Measurements from ENCODE around the gene MCCC1.
A peak's percentile ranks its signal among the peaks of the same experiment; 100 is the strongest.
"Not testable (repeated sequence)": the region's sequence is repeated elsewhere in the genome, so short reads cannot be mapped to it uniquely, and the experiment has no call there.

MCCC1 gene

GRCh38 chr3:183082355-183082915 is 16.9 kb downstream of the MCCC1 start:
- Mint-ChIP-seq H3K36me3 (peaks cover 72% of the 10 kb centered on the region), H3K4me1 (no peaks in the 10 kb centered on the region)

GRCh38 chr3:183081459-183082183 is 17.7 kb downstream of the MCCC1 start:
- H3K36me3 Mint-ChIP-seq, result peaks cover 67% of the 10 kb centered on the region
- ATAC-seq, result no peak

More at GRCh38 chr3:183082355-183082915, 16.9 kb downstream of the MCCC1 start:
- DNase-seq (ENCODE audit: low spot score in 2 of 2) (no peak), ATAC-seq (no peak)
- H3K9me3 Mint-ChIP-seq, result no peaks in the 10 kb centered on the region
- H3K4me3 Mint-ChIP-seq, result no peak overlapping the region
- no peak overlapping the region for H3K27ac Mint-ChIP-seq

GRCh38 chr3:183080628-183081027 is 18.7 kb downstream of the MCCC1 start:
- H3K9me3 Mint-ChIP-seq, result no peaks in the 10 kb centered on the region
- no peak overlapping the region for H3K27ac Mint-ChIP-seq
- H3K36me3 Mint-ChIP-seq, result peaks cover 60% of the 10 kb centered on the region
- ATAC-seq (no peak), DNase-seq (ENCODE audit: low spot score in 2 of 2) (no peak)
- no peaks in the 10 kb centered on the region for H3K4me1 Mint-ChIP-seq
- no peak overlapping the region for H3K4me3 Mint-ChIP-seq

More at GRCh38 chr3:183081459-183082183, 17.7 kb downstream of the MCCC1 start:
- no peak for DNase-seq (ENCODE audit: low spot score in 2 of 2)
- Mint-ChIP-seq H3K9me3 (no peaks in the 10 kb centered on the region), H3K4me3 (no peak overlapping the region), H3K4me1 (no peaks in the 10 kb centered on the region), H3K27ac (no peak overlapping the region)

GRCh38 chr3:183074881-183075280 is 24.4 kb downstream of the MCCC1 start:
- H3K36me3 Mint-ChIP-seq, result peaks cover 55% of the 10 kb centered on the region
- ATAC-seq (no peak), DNase-seq (ENCODE audit: low spot score in 2 of 2) (no peak)
- no peak overlapping the region for H3K27ac Mint-ChIP-seq
- H3K4me1 Mint-ChIP-seq, result peaks cover 10% of the 10 kb centered on the region
- H3K9me3 Mint-ChIP-seq, result no peaks in the 10 kb centered on the region
- no peak overlapping the region for H3K4me3 Mint-ChIP-seq

GRCh38 chr3:183074261-183074660 is 25.0 kb downstream of the MCCC1 start:
- no peak for DNase-seq (ENCODE audit: low spot score in 2 of 2)
- Mint-ChIP-seq H3K4me3 (no peak overlapping the region), H3K27ac (peak overlapping the region; percentile 21), H3K4me1 (peaks cover 10% of the 10 kb centered on the region), H3K9me3 (no peaks in the 10 kb centered on the region), H3K36me3 (peaks cover 56% of the 10 kb centered on the region)
- no peak for ATAC-seq

- H3K27ac Mint-ChIP-seq, result peak overlapping the region; percentile 21
- peaks cover 56% of the 10 kb centered on the region for H3K36me3 Mint-ChIP-seq
- ATAC-seq, result peak; percentile 62
- H3K4me3 Mint-ChIP-seq, result no peak overlapping the region
- DNase-seq (ENCODE audit: low spot score in 2 of 2), result no peak
- peaks cover 10% of the 10 kb centered on the region for H3K4me1 Mint-ChIP-seq
- no peaks in the 10 kb centered on the region for H3K9me3 Mint-ChIP-seq
These were observed 25.5 kb downstream of the MCCC1 start for GRCh38 chr3:183073839-183074238.

- no peak for DNase-seq (ENCODE audit: low spot score in 2 of 2)
- Mint-ChIP-seq H3K4me1 (peaks cover 10% of the 10 kb centered on the region), H3K9me3 (no peaks in the 10 kb centered on the region), H3K36me3 (peaks cover 40% of the 10 kb centered on the region), H3K27ac (no peak overlapping the region), H3K4me3 (no peak overlapping the region)
- no peak for ATAC-seq
These were observed 28.4 kb downstream of the MCCC1 start for GRCh38 chr3:183070892-183071291.

GRCh38 chr3:183069086-183069485 is 30.2 kb downstream of the MCCC1 start:
- ATAC-seq (no peak), DNase-seq (ENCODE audit: low spot score in 2 of 2) (no peak)
- Mint-ChIP-seq H3K9me3 (no peaks in the 10 kb centered on the region), H3K27ac (no peak overlapping the region), H3K4me3 (no peak overlapping the region), H3K4me1 (peaks cover 7% of the 10 kb centered on the region), H3K36me3 (peaks cover 46% of the 10 kb centered on the region)

GRCh38 chr3:183066891-183067290 is 32.4 kb downstream of the MCCC1 start:
- not testable (repeated sequence) for H3K27ac Mint-ChIP-seq; H3K4me1 Mint-ChIP-seq; H3K9me3 Mint-ChIP-seq; DNase-seq (ENCODE audit: low spot score in 2 of 2); ATAC-seq; H3K4me3 Mint-ChIP-seq
- peaks cover 39% of the 10 kb centered on the region for H3K36me3 Mint-ChIP-seq

- H3K27ac Mint-ChIP-seq, result no peak overlapping the region
- no peaks in the 10 kb centered on the region for H3K9me3 Mint-ChIP-seq
- H3K4me3 Mint-ChIP-seq, result no peak overlapping the region
- ATAC-seq (no peak), DNase-seq (ENCODE audit: low spot score in 2 of 2) (no peak)
- no peaks in the 10 kb centered on the region for H3K4me1 Mint-ChIP-seq
- peaks cover 14% of the 10 kb centered on the region for H3K36me3 Mint-ChIP-seq
These were observed 34.8 kb downstream of the MCCC1 start for GRCh38 chr3:183064475-183064874.

GRCh38 chr3:183061391-183062172 is 37.7 kb downstream of the MCCC1 start:
- Mint-ChIP-seq H3K27ac (peak overlapping the region; percentile 6), H3K4me3 (no peak overlapping the region), H3K4me1 (no peaks in the 10 kb centered on the region), H3K9me3 (no peaks in the 10 kb centered on the region), H3K36me3 (peaks cover 16% of the 10 kb centered on the region)
- DNase-seq (ENCODE audit: low spot score in 2 of 2) (no peak), ATAC-seq (no peak)

GRCh38 chr3:183058351-183058750 is 40.9 kb downstream of the MCCC1 start:
- Mint-ChIP-seq H3K36me3 (peaks cover 27% of the 10 kb centered on the region), H3K4me1 (no peaks in the 10 kb centered on the region), H3K27ac (no peak overlapping the region), H3K4me3 (no peak overlapping the region), H3K9me3 (no peaks in the 10 kb centered on the region)
- ATAC-seq (no peak), DNase-seq (ENCODE audit: low spot score in 2 of 2) (no peak)

GRCh38 chr3:183050706-183051105 is 48.6 kb downstream of the MCCC1 start:
- Mint-ChIP-seq H3K4me3 (no peak overlapping the region), H3K9me3 (no peaks in the 10 kb centered on the region), H3K27ac (no peak overlapping the region), H3K36me3 (peaks cover 91% of the 10 kb centered on the region), H3K4me1 (no peaks in the 10 kb centered on the region)
- no peak for ATAC-seq
- DNase-seq (ENCODE audit: low spot score in 2 of 2), result no peak

GRCh38 chr3:183046883-183047282 is 52.4 kb downstream of the MCCC1 start:
- peak overlapping the region; percentile 23 for H3K27ac Mint-ChIP-seq
- no peak overlapping the region for H3K4me3 Mint-ChIP-seq
- DNase-seq (ENCODE audit: low spot score in 2 of 2) (no peak), ATAC-seq (no peak)
- H3K9me3 Mint-ChIP-seq, result no peaks in the 10 kb centered on the region
- peaks cover 89% of the 10 kb centered on the region for H3K36me3 Mint-ChIP-seq
- H3K4me1 Mint-ChIP-seq, result no peaks in the 10 kb centered on the region

GRCh38 chr3:183044547-183045229 is 54.6 kb downstream of the MCCC1 start:
- Mint-ChIP-seq H3K4me1 (no peaks in the 10 kb centered on the region), H3K27ac (no peak overlapping the region), H3K4me3 (no peak overlapping the region), H3K36me3 (peaks cover 87% of the 10 kb centered on the region), H3K9me3 (no peaks in the 10 kb centered on the region)
- DNase-seq (ENCODE audit: low spot score in 2 of 2), result no peak
- no peak for ATAC-seq

All from stimulated activated effector memory CD8-positive, alpha-beta T cell treated with anti-CD3 and anti-CD28 coated beads, Interleukin-12 subunit alpha, Interleukin-12 subunit beta, amount 100 ng/mL, for 72 hours (primary cell).